RCC 7860 (cell line): ENCODE measurements around the gene ATP6V1B1.

Experiments
- DNase-seq: peaks from one replicate; pipeline ENCODE4 v3.0.0-alpha.2; 2015; ENCODE audit warnings: low spot score
- FAIRE-seq: peaks from 2 replicates; lab custom pipeline; 2012; peaks lifted over from hg19 to GRCh38; lab: Jason Lieb, UNC

The ATP6V1B1 gene

DNA sequence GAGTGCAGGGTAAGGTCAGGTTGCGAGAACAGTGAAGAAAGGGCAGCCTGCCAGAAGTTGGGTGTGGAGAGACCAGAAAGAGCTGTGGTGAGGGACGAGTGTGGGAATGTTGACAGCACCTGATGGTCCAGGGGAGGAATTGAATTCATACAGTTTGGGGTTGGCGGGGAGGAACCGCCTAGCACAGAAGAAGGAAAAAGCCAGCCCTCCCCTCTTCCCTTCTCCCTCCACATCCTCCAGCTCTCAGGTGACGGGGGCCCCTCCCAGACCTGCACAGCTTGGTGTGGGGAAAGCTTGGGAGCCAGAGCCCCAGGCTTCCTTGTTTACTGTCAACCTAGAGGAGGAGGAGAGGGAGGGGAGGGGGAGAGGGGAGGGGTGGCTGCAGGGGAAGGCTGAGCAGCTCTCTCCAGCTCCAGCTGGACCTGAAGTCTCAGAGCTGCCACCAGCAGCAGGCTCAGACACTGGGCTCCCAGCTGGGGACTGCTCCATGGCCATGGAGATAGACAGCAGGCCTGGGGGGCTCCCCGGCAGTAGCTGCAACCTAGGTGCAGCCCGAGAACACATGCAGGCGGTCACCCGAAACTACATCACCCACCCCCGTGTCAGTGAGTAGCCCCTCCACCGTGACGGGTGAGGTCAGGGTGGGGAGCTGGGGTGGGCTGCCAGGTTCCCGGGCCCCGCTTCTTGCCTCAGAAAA lies at the start of gene ATP6V1B1:
ATP6V1B1 (plus strand) TSS at position 433 of the 697 bp plus-strand sequence; CDS start at position 488, 55 bp downstream.
- DNase-seq (no peak), FAIRE-seq (no peak)

- FAIRE-seq = no peak
These were observed 49.1 kb upstream of the ATP6V1B1 start for GRCh38 chr2:70886541-70886987.

GRCh38 chr2:70887208-70887549 lies 48.5 kb upstream of the ATP6V1B1 start:
- FAIRE-seq (no peak), DNase-seq (no peak)

More at GRCh38 chr2:70886541-70886987, 49.1 kb upstream of the ATP6V1B1 start:
- no peak for DNase-seq

- no peak for FAIRE-seq
- DNase-seq = no peak
These were observed 48.0 kb upstream of the ATP6V1B1 start for GRCh38 chr2:70887550-70888246.

DNA sequence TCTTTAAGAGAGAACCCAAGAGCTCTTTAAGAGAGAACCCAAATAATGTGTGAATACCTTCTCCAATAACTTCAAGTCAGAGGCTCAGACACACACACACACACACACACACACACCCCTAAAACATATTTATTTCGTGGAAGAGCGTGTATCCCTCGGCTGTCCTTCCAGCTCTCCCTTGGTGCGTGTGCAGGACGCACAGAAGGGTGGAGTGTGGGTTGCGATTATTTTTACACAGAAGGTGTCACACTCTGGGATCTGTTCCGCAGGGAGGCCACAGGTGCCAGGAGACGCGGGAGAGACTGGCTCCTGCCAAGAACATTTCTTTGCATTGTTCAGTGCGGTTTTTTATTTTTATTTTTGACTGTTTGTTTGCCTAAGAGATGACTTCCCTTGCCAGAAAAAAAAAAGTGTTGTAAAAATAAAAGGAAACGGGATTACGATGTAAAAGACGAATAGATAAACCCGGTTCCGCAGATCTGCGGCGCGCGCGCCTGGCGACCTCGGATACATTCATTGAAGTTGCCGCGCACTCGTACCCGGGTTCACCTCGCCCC lies 47.3 kb upstream of the ATP6V1B1 start:
- DNase-seq (no peak), FAIRE-seq (no peak)

GRCh38 chr2:70888923-70889715 lies 46.6 kb upstream of the ATP6V1B1 start:
- DNase-seq = no peak

DNA sequence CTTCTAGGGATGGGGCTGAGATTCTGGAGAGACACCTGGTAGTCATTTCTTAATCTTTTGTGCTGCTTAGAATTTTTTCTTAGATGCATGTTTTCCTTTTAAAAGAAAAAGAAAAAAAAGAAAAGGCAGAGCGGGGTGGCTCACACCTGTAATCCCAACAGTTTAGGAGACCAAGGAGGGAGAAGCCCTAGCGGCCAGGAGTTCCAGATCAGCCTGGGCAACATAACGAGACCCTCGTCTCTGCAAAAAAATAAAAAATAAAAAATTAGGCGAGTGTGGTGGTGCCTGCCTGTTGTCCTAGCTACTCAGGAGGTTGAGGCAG lies 46.0 kb upstream of the ATP6V1B1 start:
- FAIRE-seq = no peak
- no peak for DNase-seq

More at GRCh38 chr2:70888923-70889715, 46.6 kb upstream of the ATP6V1B1 start:
- no peak for FAIRE-seq

- FAIRE-seq = no peak
- DNase-seq = no peak
These were observed 45.1 kb upstream of the ATP6V1B1 start for GRCh38 chr2:70890469-70891065.

DNA sequence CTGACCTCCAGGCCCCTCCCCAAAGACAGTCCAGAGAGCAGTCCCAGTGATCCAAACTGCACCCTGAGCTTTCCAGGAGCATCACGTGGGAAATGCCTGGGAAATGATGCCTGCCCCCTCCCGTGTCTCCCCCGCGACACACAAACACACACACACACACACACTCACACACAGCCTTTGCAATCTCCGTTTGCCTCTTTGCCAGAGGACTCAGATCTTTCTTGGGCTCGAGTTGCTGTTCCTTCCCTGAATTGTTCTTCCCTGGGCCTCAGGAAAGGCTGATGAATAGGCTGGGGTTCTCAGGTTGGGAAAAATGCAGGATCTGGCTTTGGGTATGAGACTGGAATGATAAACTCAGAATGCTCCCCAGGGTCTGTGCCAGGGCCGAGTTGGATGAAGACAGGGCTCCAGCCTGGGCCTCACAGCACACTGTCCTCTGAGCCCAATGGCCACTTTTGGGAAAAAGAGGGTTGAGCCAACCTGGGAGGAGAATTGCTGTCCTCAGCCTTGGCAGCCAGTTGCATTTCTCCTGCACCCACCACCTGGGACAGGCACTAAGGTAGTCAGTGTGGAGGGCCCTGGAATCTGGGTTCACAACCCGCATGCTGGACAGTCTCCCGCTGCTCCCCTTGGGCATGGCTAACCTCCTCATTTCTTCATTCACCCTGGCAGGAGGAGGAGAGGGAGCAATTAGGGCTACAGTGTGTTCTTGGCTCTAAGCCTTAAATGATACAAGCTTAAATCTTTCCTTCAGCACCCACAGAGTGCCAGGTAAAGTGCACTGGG lies 43.9 kb upstream of the ATP6V1B1 start:
- DNase-seq = no peak
- FAIRE-seq = no peak

GRCh38 chr2:70892750-70893149 lies 43.0 kb upstream of the ATP6V1B1 start:
- FAIRE-seq (no peak), DNase-seq (no peak)

DNA sequence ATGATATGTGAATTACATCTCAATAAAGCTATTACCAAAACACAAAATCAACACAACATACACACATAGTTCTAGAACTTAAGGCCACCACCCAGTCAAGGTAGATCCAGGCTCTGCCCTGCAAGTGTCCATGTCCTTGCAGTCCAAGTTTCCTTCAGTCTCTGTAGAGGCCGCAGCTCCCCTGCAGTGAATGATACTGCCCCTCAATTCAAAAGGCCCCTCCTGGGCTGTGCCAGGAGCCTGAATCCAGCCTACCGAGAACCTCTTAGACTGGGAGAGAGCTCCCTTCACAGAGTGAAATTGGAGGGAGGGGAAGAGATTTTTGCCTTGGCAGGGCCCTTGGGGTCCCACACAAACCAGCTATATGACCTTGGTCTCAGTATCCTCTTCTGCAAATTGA lies 42.5 kb upstream of the ATP6V1B1 start:
- DNase-seq = no peak
- FAIRE-seq = no peak

DNA sequence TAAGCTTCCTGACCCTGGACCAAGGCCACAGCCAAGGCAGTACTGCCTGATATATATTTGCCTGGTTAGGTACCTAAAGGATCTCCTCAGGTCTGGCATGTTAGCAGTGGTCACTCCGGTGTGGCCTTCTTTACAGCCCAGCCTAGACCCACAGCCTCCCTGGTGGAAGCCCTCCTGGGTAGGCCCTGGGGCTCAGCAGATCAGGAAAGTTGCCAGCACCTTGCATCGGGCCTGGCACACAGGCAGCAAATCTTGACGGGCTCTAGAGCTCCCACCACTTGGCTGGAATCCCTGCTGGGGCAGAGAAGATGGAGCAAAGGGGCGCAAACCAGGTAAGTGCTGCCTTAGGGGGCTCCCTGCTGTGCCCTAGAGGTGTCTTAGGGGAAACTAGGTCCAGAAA lies 40.9 kb upstream of the ATP6V1B1 start:
- FAIRE-seq (no peak), DNase-seq (no peak)

- DNase-seq (no peak), FAIRE-seq (no peak)
These were observed 40.5 kb upstream of the ATP6V1B1 start for GRCh38 chr2:70895249-70895648.

DNA sequence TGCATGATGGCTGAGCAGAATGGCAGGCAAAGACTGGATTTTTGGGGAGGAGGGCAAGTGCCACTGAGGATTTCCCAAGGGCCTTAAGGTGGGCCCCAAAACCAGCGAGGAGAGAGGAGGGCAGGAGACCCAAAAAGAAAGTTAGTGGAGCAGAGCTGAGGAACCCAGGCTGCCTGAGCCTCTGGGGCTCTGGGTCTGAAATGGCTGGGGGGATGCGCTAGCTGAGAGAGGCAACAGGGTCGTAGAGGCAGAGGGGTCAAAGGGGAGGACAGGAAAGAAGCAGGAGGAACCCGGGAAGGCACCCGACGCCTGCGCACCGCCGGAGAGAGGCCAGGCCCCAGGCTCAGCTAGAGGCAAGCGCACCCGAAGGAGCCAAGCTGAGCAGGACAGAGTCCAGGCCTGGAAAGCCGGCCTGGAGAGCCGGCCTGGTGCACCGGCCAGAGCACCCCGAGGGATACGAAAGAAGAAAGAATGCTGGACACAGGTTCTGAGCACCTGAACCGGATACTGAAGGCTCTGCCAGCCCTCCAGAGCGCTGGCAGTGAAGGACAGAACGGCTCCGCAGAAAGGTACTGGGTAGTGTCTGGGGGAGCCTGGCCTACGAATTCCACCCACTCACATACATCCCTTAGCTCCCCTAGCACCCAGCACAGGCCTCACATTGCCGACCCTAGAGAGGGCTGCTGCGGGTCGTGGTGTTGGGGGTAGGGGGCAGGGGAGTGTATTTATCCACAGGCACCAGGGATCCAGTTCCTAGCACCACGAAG lies 39.5 kb upstream of the ATP6V1B1 start:
- DNase-seq = no peak
- FAIRE-seq = no peak

GRCh38 chr2:70896765-70897202 lies 38.9 kb upstream of the ATP6V1B1 start:
- FAIRE-seq (no peak), DNase-seq (no peak)

DNA sequence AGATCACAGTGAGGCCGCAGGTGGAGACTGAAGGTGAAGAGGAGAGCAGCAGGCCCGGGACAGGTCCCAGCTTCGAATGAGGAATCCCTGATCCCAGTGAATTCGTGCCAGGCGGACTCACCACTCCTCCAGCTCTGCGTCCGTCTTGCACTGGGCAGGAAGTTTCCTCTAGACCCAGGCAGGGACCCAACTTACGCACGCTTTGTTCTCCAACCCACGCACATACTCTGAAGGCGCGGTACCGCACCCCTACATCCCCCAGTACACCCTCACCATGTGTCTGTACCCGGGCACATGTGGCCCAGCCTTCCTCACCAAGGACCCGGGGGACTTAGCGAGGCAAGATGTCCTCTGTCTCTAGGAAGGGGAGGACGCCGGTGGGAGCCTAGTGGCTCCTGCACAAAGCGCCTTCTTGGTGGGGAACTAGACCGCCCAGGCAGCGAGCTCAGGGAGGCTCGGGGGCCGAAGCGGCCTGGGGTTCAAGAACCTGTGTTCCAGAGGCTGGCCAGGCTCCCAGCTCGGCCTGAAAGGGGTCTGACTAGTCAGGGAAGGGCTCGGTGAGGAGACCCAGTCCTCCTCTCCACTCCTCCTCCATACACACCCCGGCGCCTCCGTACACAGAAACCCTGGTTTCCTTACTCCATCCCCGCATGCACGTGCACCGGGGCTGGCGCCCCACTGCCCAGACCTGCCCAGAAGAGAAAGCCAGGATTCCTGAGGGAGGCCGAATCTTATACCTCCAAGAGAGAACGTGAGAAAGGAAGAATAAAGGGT lies 38.3 kb upstream of the ATP6V1B1 start:
- FAIRE-seq (no peak), DNase-seq (no peak)

DNA sequence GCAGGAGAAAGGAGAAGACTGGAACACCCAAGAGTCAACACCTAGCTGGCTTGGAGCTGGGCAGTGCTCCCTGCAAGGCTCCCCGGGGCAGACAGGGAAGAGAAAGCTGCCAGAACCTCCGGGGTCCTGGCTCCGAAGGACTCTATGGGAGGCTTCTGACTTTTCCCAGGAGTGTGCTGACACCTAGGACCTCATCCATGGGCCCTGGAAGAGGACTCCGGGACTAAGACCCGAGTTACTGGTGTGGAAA lies 37.8 kb upstream of the ATP6V1B1 start:
- FAIRE-seq = no peak
- DNase-seq = no peak

DNA sequence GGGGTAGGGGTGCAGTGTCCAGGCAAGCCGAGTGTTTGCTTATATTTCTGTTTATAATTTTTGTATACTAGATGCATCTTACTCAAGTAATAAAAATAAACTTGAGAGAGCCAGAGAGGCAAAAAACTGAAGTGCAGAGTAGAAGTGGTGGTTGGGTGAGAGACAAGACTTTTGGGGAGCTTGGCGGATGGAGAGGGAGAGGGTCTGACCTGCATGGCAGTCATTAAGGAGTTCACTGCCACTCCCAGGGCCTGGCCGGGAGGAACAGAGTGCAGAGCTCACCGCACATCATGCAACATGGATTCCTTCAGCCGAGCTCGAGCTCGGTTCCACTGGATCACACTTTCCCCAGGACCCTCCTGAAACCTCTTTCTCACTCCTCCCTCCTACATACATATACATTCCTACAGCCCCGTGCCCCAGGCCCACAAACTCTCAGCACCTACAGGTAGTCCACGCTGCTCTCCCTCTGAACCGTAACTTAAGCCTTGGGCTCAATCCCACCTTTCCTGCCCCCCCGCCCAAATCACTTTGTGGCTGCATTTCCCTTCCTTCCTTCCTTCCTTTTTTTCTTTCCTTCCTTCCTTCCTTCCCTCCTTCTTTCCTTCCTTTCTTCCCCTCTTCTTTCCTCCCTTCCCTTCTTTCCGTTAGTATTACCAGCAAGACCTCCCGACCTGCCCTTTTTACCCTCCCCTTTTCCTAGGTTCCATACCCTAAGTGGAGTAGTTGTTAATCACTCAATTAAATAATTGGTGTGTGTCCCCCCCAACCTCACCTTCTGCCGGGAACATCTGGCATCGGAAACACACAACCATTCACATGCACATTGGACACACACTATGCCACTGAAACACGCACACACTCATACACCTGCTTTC lies 37.1 kb upstream of the ATP6V1B1 start:
- DNase-seq (no peak), FAIRE-seq (no peak)
